Measurements from ENCODE around the gene AGAP1. TPM values are rescaled to one million over a fixed set of nuclear protein-coding genes. Genes with fewer than 3 reads are reported as not detected.

Gene AGAP1
- total RNA-seq, 1 experiment from 2014 or later, result 25.8 TPM

DNA sequence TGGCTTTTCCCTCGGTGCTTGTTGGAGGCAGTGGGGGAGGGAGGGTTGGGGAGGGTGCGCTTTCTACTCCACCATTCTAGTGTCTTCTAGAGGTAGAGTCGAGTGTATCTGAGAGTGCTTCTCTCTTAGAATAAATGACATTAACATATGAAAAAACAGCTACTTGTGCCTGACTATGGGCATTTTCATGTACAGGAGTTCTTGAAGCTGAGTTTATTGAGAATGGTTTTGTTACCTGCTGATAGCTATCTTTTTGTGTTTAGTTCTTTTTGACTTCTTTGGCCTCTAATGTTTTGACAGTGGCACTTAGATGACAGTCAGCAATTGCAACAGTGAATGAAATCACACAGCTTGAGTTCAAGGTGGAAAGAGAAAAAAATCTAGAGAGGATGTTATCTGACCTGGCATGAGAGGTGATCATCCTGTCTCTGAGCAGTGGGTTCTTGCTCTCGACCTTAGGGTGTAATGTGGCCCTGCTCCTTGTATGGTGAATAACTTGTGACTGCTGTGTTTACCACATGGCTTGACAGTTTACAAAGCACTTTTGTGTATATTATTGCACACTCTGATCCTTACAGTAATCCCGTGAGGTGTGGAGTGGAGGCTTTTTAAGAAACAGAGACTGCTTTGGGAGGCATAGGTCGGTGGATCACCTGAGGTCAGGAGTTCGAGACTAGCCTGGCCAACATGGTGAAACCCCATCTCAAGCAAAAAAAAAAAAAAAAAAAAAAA is 86.7 kb downstream of the AGAP1 start:
- Mint-ChIP-seq H3K27ac (no peak overlapping the region), H3K4me1 (peaks cover 64 to 71% of the 10 kb centered on the region in 2 experiments), H3K9me3 (peaks cover 3 to 4% of the 10 kb centered on the region in 2 experiments; a peak in 4 of 5 replicates), H3K27me3 (ENCODE audit: low read depth) (no peaks in the 10 kb centered on the region), H3K4me3 (no peak overlapping the region), H3K36me3 (ENCODE audit: insufficient read depth in 1 of 3, low read depth in 3 of 3) (peaks cover 2 to 6% (median 3%) of the 10 kb centered on the region in 3 experiments; a peak in 5 of 7 replicates)
- no peak for TF ChIP-seq CTCF (conservative IDR thresholded peaks at IDR 0.05)
- Histone ChIP-seq H2BK12ac (ENCODE audit: insufficient read length, low read depth, low read length) (no peak overlapping the region), H2AK5ac (ENCODE audit: insufficient read length, low read length) (no peak overlapping the region), H3K9ac (ENCODE audit: extremely low read depth, insufficient read length, low read length) (no peak overlapping the region), H3K23me2 (ENCODE audit: insufficient read length, low read depth, low read length, poor library complexity, severe bottlenecking) (no peaks in the 10 kb centered on the region), H4K20me1 (ENCODE audit: control insufficient read depth, insufficient read depth, insufficient read length) (no peaks in the 10 kb centered on the region), H2BK15ac (ENCODE audit: low read depth, low read length) (no peak overlapping the region), H2AFZ (ENCODE audit: low read length) (no peak overlapping the region), H2BK20ac (ENCODE audit: low read depth, low read length, poor library complexity, severe bottlenecking) (no peak overlapping the region), H3K23ac (ENCODE audit: insufficient read length, low read depth, low read length) (no peak overlapping the region), H3K4ac (ENCODE audit: low read depth, low read length) (no peak overlapping the region), H3K14ac (ENCODE audit: insufficient read depth, low read length) (no peak overlapping the region), H3K18ac (ENCODE audit: insufficient read length, low read depth, low read length) (no peak overlapping the region), H3K79me1 (ENCODE audit: insufficient read depth, low read depth, low read length, poor library complexity, severe bottlenecking) (peaks cover 2% of the 10 kb centered on the region), H4K91ac (ENCODE audit: insufficient read length, low read depth, low read length) (no peak overlapping the region), H2BK120ac (ENCODE audit: low read depth, low read length, poor library complexity, severe bottlenecking) (no peak overlapping the region), H3K27me3 (ENCODE audit: insufficient read depth, low read length) (no peaks in the 10 kb centered on the region), H3K79me2 (ENCODE audit: insufficient read depth, low read length) (peaks cover 15% of the 10 kb centered on the region; the same call in 1 of the 2 replicates), H2BK5ac (ENCODE audit: insufficient read length, low read length) (no peak overlapping the region), H3K9me3 (ENCODE audit: control insufficient read depth, low read depth, low read length) (no peaks in the 10 kb centered on the region), H3K4me1 (ENCODE audit: insufficient read depth, low read length) (peaks cover 13% of the 10 kb centered on the region), H3K56ac (ENCODE audit: insufficient read length, low read depth, low read length) (no peak overlapping the region), H4K5ac (ENCODE audit: insufficient read length, low read depth, low read length) (no peak overlapping the region), H3T11ph (ENCODE audit: low read length) (no peak overlapping the region), H4K8ac (replicated peaks; ENCODE audit: insufficient read length, low read depth, low read length) (no peak overlapping the region), H3K4me2 (ENCODE audit: insufficient read depth, insufficient read length, low read length) (no peak overlapping the region), H3K27ac (ENCODE audit: insufficient read length, low read depth, low read length) (no peak overlapping the region)
- DNase-seq, result no peak
- no CpG with 5 or more reads among the region's 7 CpGs for WGBS (ENCODE audit: extremely low coverage, insufficient read length, low lambda C conversion rate)

All from H9 (cell line).